ENCODE measurements around the gene NEU2. TPM values are rescaled to one million over a fixed set of nuclear protein-coding genes. Genes with fewer than 3 reads are reported as not detected.

NEU2 gene
- total RNA-seq, 2 experiments from 2014 or later: not detected

DNA sequence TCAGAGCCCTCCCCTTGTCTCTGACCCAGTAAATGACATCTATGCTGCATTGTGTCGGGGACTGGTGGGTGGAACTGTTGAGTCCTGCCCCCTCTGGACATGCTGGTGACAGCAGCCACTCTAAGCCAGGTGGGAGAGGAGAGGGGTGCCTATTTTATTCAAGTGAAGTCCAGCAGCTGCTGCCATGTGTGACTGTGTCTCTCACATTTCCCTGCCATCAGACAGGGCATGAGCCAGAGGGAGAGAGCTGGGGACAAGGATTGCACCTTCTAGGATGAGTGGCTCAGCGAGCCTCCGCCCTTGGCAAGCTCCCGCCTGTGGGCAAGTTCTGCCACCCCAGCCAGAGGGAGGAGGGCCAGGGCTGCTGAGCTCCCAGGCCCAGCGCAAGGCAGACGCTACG, 33.1 kb upstream of the NEU2 start:
- Mint-ChIP-seq H3K27ac (no peak overlapping the region), H3K36me3 (ENCODE audit: low read depth) (no peaks in the 10 kb centered on the region), H3K9me3 (no peaks in the 10 kb centered on the region), H3K4me1 (ENCODE audit: low read depth) (no peaks in the 10 kb centered on the region), H3K4me3 (no peak overlapping the region), H3K27me3 (no peaks in the 10 kb centered on the region)
- CTCF ChIA-PET: no interaction called here
- POLR2A ChIA-PET: no interaction called here
- TF ChIP-seq, protein P1, sequence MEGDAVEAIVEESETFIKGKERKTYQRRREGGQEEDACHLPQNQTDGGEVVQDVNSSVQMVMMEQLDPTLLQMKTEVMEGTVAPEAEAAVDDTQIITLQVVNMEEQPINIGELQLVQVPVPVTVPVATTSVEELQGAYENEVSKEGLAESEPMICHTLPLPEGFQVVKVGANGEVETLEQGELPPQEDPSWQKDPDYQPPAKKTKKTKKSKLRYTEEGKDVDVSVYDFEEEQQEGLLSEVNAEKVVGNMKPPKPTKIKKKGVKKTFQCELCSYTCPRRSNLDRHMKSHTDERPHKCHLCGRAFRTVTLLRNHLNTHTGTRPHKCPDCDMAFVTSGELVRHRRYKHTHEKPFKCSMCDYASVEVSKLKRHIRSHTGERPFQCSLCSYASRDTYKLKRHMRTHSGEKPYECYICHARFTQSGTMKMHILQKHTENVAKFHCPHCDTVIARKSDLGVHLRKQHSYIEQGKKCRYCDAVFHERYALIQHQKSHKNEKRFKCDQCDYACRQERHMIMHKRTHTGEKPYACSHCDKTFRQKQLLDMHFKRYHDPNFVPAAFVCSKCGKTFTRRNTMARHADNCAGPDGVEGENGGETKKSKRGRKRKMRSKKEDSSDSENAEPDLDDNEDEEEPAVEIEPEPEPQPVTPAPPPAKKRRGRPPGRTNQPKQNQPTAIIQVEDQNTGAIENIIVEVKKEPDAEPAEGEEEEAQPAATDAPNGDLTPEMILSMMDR (IDR thresholded peaks at IDR 0.05): no peak
- DNase-seq (no peak), ATAC-seq (no peak)
- intact Hi-C loops (cut with micrococcal nuclease): no loop called here

DNA sequence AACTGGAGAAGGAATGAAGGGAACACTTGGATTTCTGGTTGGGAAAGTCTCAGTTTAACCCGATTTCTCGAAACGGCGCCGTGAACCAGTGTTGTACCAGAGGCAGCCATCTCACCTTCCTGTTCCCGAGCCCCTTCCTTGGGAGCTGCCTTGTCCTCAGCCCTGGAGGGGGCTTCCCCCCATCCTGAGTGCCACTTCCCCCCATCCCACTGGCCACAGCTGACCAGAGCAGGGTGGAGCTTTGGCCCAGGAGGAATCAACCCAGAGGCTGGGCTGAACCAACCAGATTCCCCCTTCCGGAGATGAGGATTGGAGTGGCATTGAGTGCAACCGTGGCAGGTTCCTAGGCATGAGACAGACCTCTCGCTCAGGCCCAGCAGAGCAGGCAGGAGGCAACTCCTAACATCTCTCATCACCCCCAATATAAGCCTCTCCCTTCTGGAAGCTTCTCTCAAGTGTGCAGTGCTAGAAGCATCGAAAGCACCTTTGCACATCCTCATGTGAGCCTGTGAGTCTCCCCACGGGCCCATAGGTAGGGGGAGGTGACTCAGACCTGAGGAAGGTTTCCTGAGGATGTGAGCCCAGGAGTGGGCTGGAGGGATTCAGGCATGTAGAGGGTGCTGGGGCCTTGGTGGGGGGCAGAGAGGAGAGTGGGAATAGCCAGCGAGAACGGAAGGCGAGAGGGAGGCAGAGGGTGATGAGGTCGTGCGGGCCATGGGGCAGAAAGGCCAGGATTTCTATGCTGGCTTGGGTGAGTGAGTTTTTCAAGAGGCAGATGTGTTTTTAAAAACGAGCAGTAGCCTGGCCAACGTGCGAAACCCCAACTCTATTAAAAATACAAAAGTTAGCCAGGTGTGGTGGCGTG, 31.4 kb upstream of the NEU2 start:
- Mint-ChIP-seq H3K27me3 (no peaks in the 10 kb centered on the region), H3K9me3 (no peaks in the 10 kb centered on the region), H3K36me3 (ENCODE audit: low read depth) (no peaks in the 10 kb centered on the region), H3K27ac (no peak overlapping the region), H3K4me1 (ENCODE audit: low read depth) (no peaks in the 10 kb centered on the region), H3K4me3 (no peak overlapping the region)
- ChIA-PET POLR2A (no interaction called here), CTCF (no interaction called here)
- intact Hi-C loops (cut with micrococcal nuclease): no loop called here
- ATAC-seq: no peak
- DNase-seq: no peak
- TF ChIP-seq, protein P1 (IDR thresholded peaks at IDR 0.05): no peak

DNA sequence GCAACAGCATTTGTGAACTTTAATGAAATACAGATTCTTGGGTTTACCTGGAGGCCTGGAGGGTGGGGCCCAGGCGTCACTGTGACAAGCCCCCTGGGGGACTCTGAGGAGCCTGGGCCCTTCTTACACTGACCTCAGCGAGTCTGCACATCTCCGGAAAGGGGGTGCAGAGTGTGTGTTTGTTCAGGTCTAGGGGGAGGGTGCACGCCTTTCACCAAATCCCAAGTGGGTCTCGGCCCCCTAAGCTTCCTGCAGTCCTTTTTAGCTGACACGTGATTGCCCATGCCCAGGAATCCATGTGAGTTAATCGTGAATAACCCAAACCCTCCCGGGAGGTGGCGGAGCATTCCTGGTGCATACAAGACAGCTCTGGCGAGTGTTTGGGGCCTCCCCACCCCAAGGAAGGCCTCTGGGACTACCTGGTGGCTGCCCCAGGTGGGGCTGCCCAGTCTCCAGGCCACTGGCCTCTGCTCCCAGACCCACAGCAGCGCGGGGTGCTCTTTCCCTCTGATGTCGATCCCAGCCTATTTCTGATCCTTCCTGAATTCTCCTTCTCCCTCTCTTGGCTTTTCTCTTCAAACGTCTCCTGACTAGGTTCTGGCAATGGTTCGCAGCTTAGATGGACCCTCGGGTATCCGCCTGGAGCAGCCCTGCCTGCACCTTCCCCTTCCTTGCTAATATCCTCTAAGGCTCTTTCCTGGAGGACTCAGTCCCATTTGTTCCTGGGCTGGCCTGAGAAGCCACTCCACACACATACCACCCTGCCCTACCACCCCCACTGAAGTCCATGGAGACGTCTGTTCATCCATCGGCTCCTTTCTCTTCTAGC, 29.4 kb upstream of the NEU2 start:
- H3K4me1 Mint-ChIP-seq (ENCODE audit: low read depth): no peaks in the 10 kb centered on the region
- H3K4me3 Mint-ChIP-seq: no peak overlapping the region
- ChIA-PET CTCF (interaction anchor here (1.5 kb wide), 1 partner anchor 50 kb away, joined by 3 read pairs; no protein-coding TSS in a partner anchor), POLR2A (no interaction called here)
- no peak for ATAC-seq
- intact Hi-C loops (cut with micrococcal nuclease): no loop called here
- H3K9me3 Mint-ChIP-seq: no peaks in the 10 kb centered on the region
- no peaks in the 10 kb centered on the region for H3K36me3 Mint-ChIP-seq (ENCODE audit: low read depth)
- no peaks in the 10 kb centered on the region for H3K27me3 Mint-ChIP-seq
- no peak for DNase-seq
- TF ChIP-seq, protein P1 (IDR thresholded peaks at IDR 0.05): no peak
- no peak overlapping the region for H3K27ac Mint-ChIP-seq

DNA sequence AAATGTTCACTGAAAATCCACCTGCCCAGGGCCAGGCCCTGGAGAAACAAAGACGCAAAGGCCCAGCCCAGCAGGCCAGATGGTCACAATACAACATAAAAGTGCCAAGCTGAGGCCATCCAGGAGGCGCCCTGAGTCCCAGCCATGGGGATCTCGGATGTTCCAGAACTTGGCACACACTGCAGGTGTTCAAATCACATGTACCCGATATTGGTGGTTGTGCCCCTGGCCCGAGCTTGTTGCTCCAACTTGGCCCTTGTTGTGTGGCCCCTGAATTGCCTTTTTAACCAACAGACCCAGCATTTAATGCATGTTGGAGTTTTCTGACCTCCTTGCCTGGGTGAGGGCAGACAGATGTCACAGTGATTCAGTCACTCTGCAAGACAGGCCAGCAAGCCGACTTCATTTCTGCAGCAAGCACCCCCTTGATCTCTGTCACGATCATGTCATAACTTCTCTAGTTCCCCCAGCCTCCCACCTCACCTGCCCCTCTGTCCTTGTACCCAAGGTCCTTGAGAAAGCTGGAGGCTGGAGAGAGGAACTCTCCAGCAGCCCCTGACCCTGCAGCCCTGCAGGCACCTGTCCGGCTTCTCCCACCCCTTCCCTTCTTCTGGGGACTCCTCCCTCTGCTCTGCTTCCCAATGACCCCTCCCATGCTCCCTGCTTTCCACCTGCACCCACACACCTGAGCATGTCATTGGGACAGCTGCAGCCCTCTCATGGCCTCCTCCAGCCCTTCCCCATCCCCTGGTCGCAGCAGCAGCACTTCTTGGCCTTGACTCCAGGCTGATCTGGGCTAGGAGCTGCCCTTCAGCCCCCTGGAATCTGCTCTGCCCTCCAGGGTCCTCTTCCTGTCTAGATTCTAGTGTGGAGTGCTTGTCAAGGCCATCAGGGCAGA, 28.6 kb upstream of the NEU2 start:
- H3K4me1 Mint-ChIP-seq (ENCODE audit: low read depth): no peaks in the 10 kb centered on the region
- no peak overlapping the region for H3K27ac Mint-ChIP-seq
- intact Hi-C loops (cut with micrococcal nuclease): no loop called here
- TF ChIP-seq, protein P1 (IDR thresholded peaks at IDR 0.05): no peak
- ATAC-seq (no peak), DNase-seq (no peak)
- H3K4me3 Mint-ChIP-seq: no peak overlapping the region
- H3K27me3 Mint-ChIP-seq: no peaks in the 10 kb centered on the region
- POLR2A ChIA-PET: no interaction called here
- CTCF ChIA-PET: no interaction called here
- H3K9me3 Mint-ChIP-seq: no peaks in the 10 kb centered on the region
- H3K36me3 Mint-ChIP-seq (ENCODE audit: low read depth): no peaks in the 10 kb centered on the region

All from activated CD8-positive, alpha-beta T cell treated with anti-CD3 and anti-CD28 coated beads for 36 hours (primary cell).